H9 (cell line): ENCODE measurements around the gene ARHGAP26. TPM values are rescaled to one million over a fixed set of nuclear protein-coding genes. Genes with fewer than 3 reads are reported as not detected.

Experiments used
- DNase-seq: peaks from one replicate; pipeline ENCODE4 v3.0.0-alpha.2; 2017
- H2AFZ ChIP-seq: one replicate; pipeline ENCODE4 v1.6.1; 2013; ENCODE audit warnings: mild to moderate bottlenecking, low read length, control low read depth, moderate library complexity
- H2AK5ac ChIP-seq: 2 replicates; pipeline ENCODE4 v1.6.1; 2013; ENCODE audit warnings: low read length, control low read depth, mixed read lengths; ENCODE audit not compliant: insufficient read length
- H2BK120ac ChIP-seq: one replicate; pipeline ENCODE4 v1.6.1; 2013; ENCODE audit warnings: low read depth, mild to moderate bottlenecking, low read length, control low read depth, inconsistent platforms; ENCODE audit not compliant: poor library complexity, severe bottlenecking
- H2BK12ac ChIP-seq: 2 replicates; pipeline ENCODE4 v1.6.1; 2013; ENCODE audit warnings: low read length, control low read depth, mixed read lengths, low read depth; ENCODE audit not compliant: insufficient read length
- H2BK15ac ChIP-seq: 2 replicates; pipeline ENCODE4 v1.6.1; 2013; ENCODE audit warnings: low read depth, low read length, control low read depth
- H2BK20ac ChIP-seq: one replicate; pipeline ENCODE4 v1.6.1; 2013; ENCODE audit warnings: low read depth, mild to moderate bottlenecking, low read length, control low read depth, inconsistent platforms; ENCODE audit not compliant: poor library complexity, severe bottlenecking
- H2BK5ac ChIP-seq: 2 replicates; pipeline ENCODE4 v1.6.1; 2013; ENCODE audit warnings: low read length, control low read depth, mixed read lengths; ENCODE audit not compliant: insufficient read length
- H3K14ac ChIP-seq: 2 replicates; pipeline ENCODE4 v1.6.1; 2013; ENCODE audit warnings: low read length, control low read depth; ENCODE audit not compliant: insufficient read depth
- H3K18ac ChIP-seq: 2 replicates; pipeline ENCODE4 v1.6.1; 2013; ENCODE audit warnings: low read depth, mild to moderate bottlenecking, mixed read lengths, low read length, control low read depth; ENCODE audit not compliant: insufficient read length
- H3K23ac ChIP-seq: 2 replicates; pipeline ENCODE4 v1.6.1; 2013; ENCODE audit warnings: low read length, control low read depth, mixed read lengths, low read depth; ENCODE audit not compliant: insufficient read length
- H3K23me2 ChIP-seq: 2 replicates; pipeline ENCODE4 v1.6.1; 2013; ENCODE audit warnings: low read depth, mild to moderate bottlenecking, mixed read lengths, low read length, control low read depth; ENCODE audit not compliant: insufficient read length, poor library complexity, severe bottlenecking
- H3K27ac ChIP-seq: 2 replicates; pipeline ENCODE4 v1.5.1; 2013; ENCODE audit warnings: low read length, control low read depth, mixed read lengths, low read depth; ENCODE audit not compliant: insufficient read length
- H3K27me3 ChIP-seq: 2 replicates; pipeline ENCODE4 v1.6.1; 2013; ENCODE audit warnings: low read length, control low read depth, inconsistent platforms; ENCODE audit not compliant: insufficient read depth
- H3K4ac ChIP-seq: 2 replicates; pipeline ENCODE4 v1.6.1; 2013; ENCODE audit warnings: low read depth, mild to moderate bottlenecking, control low read depth, inconsistent platforms, low read length, moderate library complexity
- H3K4me1 ChIP-seq: 2 replicates; pipeline ENCODE4 v1.6.1; 2013; ENCODE audit warnings: low read length, control low read depth, inconsistent platforms; ENCODE audit not compliant: insufficient read depth
- H3K4me2 ChIP-seq: 2 replicates; pipeline ENCODE4 v1.6.1; 2013; ENCODE audit warnings: low read length, control low read depth, mixed read lengths; ENCODE audit not compliant: insufficient read length, insufficient read depth
- H3K56ac ChIP-seq: 2 replicates; pipeline ENCODE4 v1.6.1; 2013; ENCODE audit warnings: low read depth, mild to moderate bottlenecking, mixed read lengths, low read length, control low read depth; ENCODE audit not compliant: insufficient read length
- H3K79me1 ChIP-seq: 2 replicates; pipeline ENCODE4 v1.6.1; 2013; ENCODE audit warnings: low read depth, mild to moderate bottlenecking, moderate library complexity, low read length, control low read depth, inconsistent platforms; ENCODE audit not compliant: insufficient read depth, poor library complexity, severe bottlenecking
- H3K79me2 ChIP-seq: 2 replicates; pipeline ENCODE4 v1.6.1; 2013; ENCODE audit warnings: low read length, control low read depth, inconsistent platforms; ENCODE audit not compliant: insufficient read depth
- H3K9ac ChIP-seq: 2 replicates; pipeline ENCODE4 v1.6.1; 2013; ENCODE audit warnings: low read length, control low read depth, mixed read lengths; ENCODE audit not compliant: insufficient read length; ENCODE audit errors: extremely low read depth
- H3K9me3 ChIP-seq: one replicate; pipeline ENCODE4 v1.6.1; 2013; ENCODE audit warnings: low read depth, low read length, inconsistent platforms; ENCODE audit not compliant: control insufficient read depth
- H3T11ph ChIP-seq: one replicate; pipeline ENCODE4 v1.6.1; 2013; ENCODE audit warnings: mild to moderate bottlenecking, low read length, control low read depth, inconsistent platforms
- H4K20me1 ChIP-seq: one replicate; pipeline ENCODE4 v1.6.1; 2013; ENCODE audit not compliant: control insufficient read depth, insufficient read length, insufficient read depth
- H4K5ac ChIP-seq: 2 replicates; pipeline ENCODE4 v1.6.1; 2013; ENCODE audit warnings: low read depth, mild to moderate bottlenecking, mixed read lengths, low read length, control low read depth; ENCODE audit not compliant: insufficient read length
- H4K8ac ChIP-seq: replicated peaks from 2 replicates; pipeline ENCODE4 v1.6.1; 2013; ENCODE audit warnings: low read length, control low read depth, mixed read lengths, low read depth; ENCODE audit not compliant: insufficient read length
- H4K91ac ChIP-seq: 2 replicates; pipeline ENCODE4 v1.6.1; 2013; ENCODE audit warnings: low read depth, mild to moderate bottlenecking, moderate library complexity, mixed read lengths, low read length, control low read depth; ENCODE audit not compliant: insufficient read length
- H3K27ac Mint-ChIP-seq, 3 experiments: 2 replicates in 2 of 3; 3 replicates in 1 of 3; pipeline ENCODE4 v1.8.0; 2020 to 2021; ENCODE audit warnings: mixed read lengths in 3 of 3, mild to moderate bottlenecking in 1 of 3, moderate library complexity in 1 of 3
- H3K27me3 Mint-ChIP-seq: 2 replicates; pipeline ENCODE4 v1.8.0; 2021; ENCODE audit warnings: low read depth, mild to moderate bottlenecking, moderate library complexity, mixed read lengths
- H3K36me3 Mint-ChIP-seq, 3 experiments: 2 replicates in 2 of 3; 3 replicates in 1 of 3; pipeline ENCODE4 v1.8.0; 2020 to 2021; ENCODE audit warnings: low read depth in 3 of 3, mixed read lengths in 3 of 3; ENCODE audit not compliant: insufficient read depth in 1 of 3
- H3K4me1 Mint-ChIP-seq, 2 experiments: 2 replicates each; pipeline ENCODE4 v1.8.0; 2020; ENCODE audit warnings: mixed read lengths in 2 of 2
- H3K4me3 Mint-ChIP-seq, 2 experiments: 2 replicates in 1 of 2; 3 replicates in 1 of 2; pipeline ENCODE4 v1.8.0; 2020 to 2021; ENCODE audit warnings: mild to moderate bottlenecking in 2 of 2, mixed read lengths in 2 of 2, moderate library complexity in 1 of 2
- H3K9me3 Mint-ChIP-seq, 2 experiments: 2 replicates in 1 of 2; 3 replicates in 1 of 2; pipeline ENCODE4 v1.8.0; 2020; ENCODE audit warnings: mild to moderate bottlenecking in 2 of 2, mixed read lengths in 2 of 2, moderate library complexity in 1 of 2
- CTCF ChIP-seq: fragments of 200-600 bp; sonication (generic); conservative IDR thresholded peaks from 3 replicates; pipeline ENCODE4 v1.8.0; 2021; ENCODE audit warnings: antibody characterized with exemption, mild to moderate bottlenecking
- WGBS: extraction: QIAGEN DNeasy Blood & Tissue Kit; methylation state at CpG from one replicate; pipeline ENCODE4 v1.1.7; 2013; ENCODE audit warnings: missing lambda C conversion rate, low lambda C conversion rate, mixed read lengths; ENCODE audit not compliant: insufficient read length; ENCODE audit errors: extremely low coverage; 5-methylcytosine and 5-hydroxymethylcytosine counted together
- total RNA-seq: library from RNA; stranded (reverse); gene quantifications from 2 replicates; pipeline ENCODE4 v1.2.1, GENCODE V29; 2021

ARHGAP26 gene
- total RNA-seq, 1 experiment from 2014 or later, result 13.8 TPM

GRCh38 chr5:143142596-143143435 lies 372.6 kb downstream of the ARHGAP26 start:
- Histone ChIP-seq H3K79me1 (no peaks in the 10 kb centered on the region), H2BK5ac (no peak overlapping the region), H2BK20ac (no peak overlapping the region), H3K4me2 (no peak overlapping the region), H3K79me2 (no peaks in the 10 kb centered on the region), H3K18ac (no peak overlapping the region), H3K4me1 (no peaks in the 10 kb centered on the region), H4K8ac (no peak overlapping the region), H4K20me1 (no peaks in the 10 kb centered on the region), H4K5ac (no peak overlapping the region), H3K9me3 (no peaks in the 10 kb centered on the region), H3K4ac (no peak overlapping the region), H3K23me2 (no peaks in the 10 kb centered on the region), H2AK5ac (no peak overlapping the region), H3K27me3 (no peaks in the 10 kb centered on the region), H4K91ac (no peak overlapping the region), H3K27ac (no peak overlapping the region), H2BK120ac (no peak overlapping the region), H2BK15ac (no peak overlapping the region), H2BK12ac (no peak overlapping the region), H2AFZ (no peak overlapping the region), H3K9ac (no peak overlapping the region), H3K23ac (no peak overlapping the region), H3K14ac (no peak overlapping the region), H3K56ac (no peak overlapping the region), H3T11ph (no peak overlapping the region)
- no peak for DNase-seq
- H3K27ac Mint-ChIP-seq, result peak overlapping the region; percentile 1 to 23 (median 16); a peak in 3 of 7 replicates
- peaks cover 0 to 4% (median under 1%) of the 10 kb centered on the region in 3 experiments; a peak in 1 of 7 replicates for H3K36me3 Mint-ChIP-seq
- WGBS, result no CpG with 5 or more reads among the region's 8 CpGs
- no peaks in the 10 kb centered on the region for H3K9me3 Mint-ChIP-seq
- TF ChIP-seq CTCF, result no peak
- no peaks in the 10 kb centered on the region; a peak in 1 of 4 replicates for H3K4me1 Mint-ChIP-seq
- H3K4me3 Mint-ChIP-seq, result no peak overlapping the region
- H3K27me3 Mint-ChIP-seq, result no peaks in the 10 kb centered on the region
